Measurements from ENCODE around the gene DPF3.

DNA sequence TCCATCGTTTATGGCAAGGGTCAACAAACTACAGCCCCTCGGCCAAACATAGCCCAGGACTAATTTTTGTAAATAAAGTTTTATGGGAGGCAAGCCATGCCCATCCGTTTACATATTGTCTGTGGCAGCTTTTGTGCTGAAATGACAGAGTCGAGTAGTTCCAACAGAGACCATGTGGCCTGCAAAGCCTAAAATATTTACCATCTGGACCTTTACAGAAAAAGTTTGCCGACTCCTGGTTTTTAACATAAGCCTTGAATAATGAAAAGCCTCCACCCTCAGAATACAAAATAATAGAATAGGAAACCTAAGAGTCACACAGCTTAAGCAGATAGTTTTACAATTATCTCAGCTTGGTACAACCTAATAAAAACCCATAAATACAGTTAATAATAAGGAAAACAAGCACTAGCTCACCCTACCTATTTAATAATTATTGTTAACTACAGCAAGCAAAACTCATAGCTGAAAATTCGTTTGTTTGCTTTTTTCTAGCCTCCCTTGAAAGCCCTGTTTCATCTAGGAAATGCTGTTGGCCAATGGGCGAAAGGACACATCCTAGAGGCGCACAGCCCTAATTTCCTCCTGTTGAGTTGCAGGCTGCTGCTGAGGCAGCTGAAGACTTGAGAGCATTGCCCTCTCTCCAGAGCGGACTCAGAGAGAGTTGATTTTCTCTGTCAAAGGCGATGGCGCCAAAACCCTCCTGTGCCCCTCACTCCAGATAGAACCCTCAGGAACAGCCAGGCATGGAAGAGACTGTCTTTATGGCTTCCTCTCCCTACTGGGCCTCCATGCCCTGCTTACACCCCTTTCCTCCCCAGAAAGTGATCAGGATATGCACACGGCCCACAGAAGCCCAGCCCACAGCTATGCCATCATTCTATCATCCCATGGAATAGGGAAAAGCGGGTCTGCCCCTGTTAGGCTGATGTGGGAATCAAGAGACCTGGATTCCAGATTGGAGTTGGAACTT is 107.2 kb downstream of the DPF3 start:
- TF ChIP-seq CTCF (IDR thresholded peaks at IDR 0.05) (no peak), EP300 (IDR thresholded peaks at IDR 0.05) (no peak)

All from suprapubic skin (tissue), 3 donors.